Amniotic stem cell (primary cell): Measurements from ENCODE around the gene SPAG17.
"Not testable (repeated sequence)": the region's sequence is repeated elsewhere in the genome, so short reads cannot be mapped to it uniquely, and the experiment has no call there.

Experiments used
- DNase-seq: peaks from one replicate; lab custom pipeline; 2025; lab: John Stamatoyannopoulos, UW

SPAG17 gene

GRCh38 chr1:117976381-117976780 lies 208.6 kb downstream of the SPAG17 start:
- DNase-seq = no peak

DNA sequence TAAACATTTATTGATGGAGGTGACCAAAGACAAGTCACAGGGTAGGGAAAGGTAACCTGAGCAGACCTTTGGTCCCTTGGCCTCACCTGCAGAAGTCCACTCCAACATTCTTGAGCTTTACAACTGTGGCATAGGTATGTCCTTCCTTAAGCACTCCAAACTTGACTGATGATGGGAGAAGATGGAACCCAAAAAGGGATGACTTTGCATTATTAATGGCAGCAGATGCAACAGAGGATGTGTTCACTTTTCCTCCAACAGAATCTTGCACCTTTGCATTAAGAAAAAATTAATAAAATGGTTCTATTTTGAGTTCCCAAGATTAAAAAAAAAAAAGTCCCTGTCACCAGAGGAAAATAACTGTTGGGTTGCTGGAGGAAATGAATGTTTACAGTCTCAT lies 213.3 kb downstream of the SPAG17 start:
- DNase-seq = no peak

GRCh38 chr1:117970252-117970651 lies 214.8 kb downstream of the SPAG17 start:
- no peak for DNase-seq

DNA sequence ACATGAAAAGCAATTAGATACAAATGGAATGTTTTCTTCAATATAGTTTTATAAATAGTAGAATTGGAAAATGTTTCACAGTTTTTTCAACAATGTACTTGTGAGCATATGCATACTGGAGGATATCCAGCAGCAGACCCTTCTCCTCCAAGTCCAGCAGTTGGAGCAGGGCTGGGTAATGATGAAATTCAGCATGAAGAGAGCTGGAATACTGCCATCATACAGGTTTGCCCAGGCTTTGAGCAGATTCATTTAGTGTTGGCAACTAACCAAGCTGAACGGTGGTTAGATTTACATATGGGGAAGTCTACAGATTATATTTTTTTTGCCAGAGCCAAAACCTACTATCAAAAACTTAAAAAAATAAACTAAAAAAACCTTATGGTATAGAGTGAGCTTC lies 217.1 kb downstream of the SPAG17 start:
- no peak for DNase-seq

- DNase-seq = no peak
These were observed 217.6 kb downstream of the SPAG17 start for GRCh38 chr1:117967477-117967876.

- DNase-seq = no peak
These were observed 220.6 kb downstream of the SPAG17 start for GRCh38 chr1:117964290-117965038.

GRCh38 chr1:117959364-117959763 lies 225.7 kb downstream of the SPAG17 start:
- no peak for DNase-seq

DNA sequence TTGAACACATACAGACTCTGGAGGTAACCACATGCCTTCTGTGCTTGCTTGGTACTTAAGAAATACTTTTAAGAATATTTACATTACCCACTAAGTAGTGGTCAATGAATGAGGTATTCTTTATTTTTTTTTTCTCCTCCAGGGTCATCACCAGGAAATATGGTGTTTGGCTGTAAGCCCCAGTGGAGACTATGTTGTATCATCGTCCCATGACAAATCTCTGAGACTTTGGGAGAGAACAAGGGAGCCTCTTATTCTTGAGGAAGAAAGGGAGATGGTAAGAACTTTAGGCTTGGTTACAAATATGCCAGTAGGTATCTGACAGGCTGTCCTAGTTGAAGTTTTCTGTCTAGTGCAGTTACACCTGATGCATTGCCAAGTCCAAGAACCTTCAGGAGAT lies 232.6 kb downstream of the SPAG17 start:
- DNase-seq = no peak

DNA sequence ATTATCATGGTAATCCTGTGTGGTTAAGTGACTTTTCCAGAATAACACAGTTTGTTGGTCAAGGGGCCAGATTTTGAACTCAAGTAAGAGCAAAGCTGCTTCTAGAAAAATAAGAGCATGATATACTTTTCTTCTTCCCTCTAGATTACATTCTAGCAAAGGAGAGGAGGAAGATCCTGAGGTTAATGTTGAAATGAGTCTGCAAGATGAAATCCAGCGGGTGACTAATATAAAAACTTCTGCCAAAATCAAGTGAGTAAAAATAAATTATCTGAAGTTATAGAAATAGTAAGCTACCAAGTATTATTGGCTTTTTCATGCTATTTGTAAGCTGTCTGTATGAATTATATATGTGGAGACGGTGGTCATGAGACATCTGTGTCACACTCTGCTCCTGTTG lies 242.7 kb downstream of the SPAG17 start:
- no peak for DNase-seq

DNA sequence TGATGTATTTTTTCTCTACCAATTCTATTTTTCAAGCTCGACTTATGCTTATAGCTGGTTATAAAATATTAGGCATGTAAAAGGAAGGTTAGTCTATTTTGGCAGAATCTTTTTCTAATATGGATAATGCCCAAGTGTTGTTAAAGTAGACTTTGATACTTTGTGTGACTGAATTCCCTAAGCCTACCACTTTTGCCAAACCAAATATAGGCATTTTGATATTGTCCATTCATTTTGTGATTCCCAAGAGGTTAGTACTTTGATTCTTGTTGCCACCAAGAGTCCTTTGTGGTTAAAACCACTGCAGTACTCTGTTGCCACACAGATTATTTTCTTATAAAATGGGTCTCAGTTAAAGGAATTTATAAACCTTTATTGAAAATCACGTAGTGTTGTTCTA lies 251.3 kb downstream of the SPAG17 start:
- no peak for DNase-seq

DNA sequence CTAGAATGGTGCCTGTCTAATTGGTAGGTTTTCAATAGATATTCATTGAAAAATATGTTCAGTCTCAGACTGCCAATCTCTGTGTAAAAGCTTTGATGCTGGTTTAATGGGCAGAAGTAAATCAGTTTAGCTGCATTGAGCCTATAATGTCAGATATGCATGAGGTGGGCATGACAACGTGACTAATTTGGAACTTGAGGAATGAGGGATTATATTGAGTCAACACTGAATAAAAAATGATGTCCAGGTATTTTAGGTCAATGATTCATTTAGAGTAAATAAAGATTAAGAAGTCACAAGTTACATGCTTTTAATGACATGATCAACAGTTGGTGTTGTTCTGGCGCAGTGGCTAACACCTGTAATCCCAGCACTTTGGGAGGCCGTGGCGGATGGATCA lies 252.5 kb downstream of the SPAG17 start:
- no peak for DNase-seq

- no peak for DNase-seq
These were observed 254.5 kb downstream of the SPAG17 start for GRCh38 chr1:117930484-117930883.

DNA sequence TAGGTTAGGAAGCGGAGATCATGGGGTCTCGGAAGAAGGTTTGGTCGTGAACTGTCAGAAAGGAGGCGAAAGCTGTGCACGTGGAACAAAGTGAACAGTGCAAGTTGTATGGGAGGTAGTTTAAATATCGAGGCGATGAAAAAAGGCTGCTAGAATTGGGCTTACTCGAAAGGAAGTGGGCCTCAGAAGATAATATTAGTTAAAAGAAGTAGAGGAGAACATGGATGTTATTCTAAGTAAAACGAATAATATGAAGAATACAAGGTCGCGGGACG lies 254.9 kb downstream of the SPAG17 start:
- no peak for DNase-seq

DNA sequence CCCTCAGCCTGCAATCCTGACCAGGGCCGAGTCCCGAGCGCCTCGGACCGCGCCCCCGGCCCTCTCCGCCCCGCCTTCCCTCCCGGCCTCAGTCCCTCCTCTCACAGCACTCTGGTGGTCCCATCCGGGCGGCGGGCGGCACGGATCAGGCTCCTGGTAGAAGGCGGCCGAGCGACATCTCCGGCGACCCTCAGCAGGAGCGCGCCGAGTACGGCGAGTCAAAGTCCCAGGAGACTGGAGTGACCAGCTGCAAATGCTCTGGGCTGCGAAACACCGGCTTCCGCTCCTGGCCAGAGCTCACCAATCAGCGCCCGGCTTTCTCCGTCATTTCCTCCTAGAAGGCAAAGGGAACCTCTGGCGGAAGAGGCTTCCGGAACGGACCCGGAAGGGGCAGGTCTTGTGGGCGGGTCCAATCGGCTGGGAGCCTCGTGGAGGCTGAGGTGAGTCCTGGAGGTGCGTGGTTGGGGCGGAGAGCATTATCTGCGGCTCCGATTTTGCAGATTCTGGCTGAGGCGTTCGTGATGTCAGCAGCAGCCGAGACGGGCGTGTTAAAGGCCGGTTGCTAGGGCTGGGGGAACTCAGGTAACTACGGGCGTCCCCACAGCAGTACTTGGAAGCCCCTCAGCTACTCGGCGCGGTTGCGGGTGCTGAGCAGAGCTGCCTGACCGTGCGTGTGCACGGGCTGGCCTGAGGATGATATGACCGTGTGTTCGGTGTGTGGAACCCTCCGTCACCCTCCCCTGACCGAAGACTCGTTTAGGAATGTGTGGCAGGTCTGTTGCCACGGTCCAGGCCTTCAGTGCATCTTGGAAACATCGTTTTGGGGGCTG lies 255.5 kb downstream of the SPAG17 start, which contains the start of the genes GDAP2 and WDR3:
Gene GDAP2 (minus strand): TSS at position 279 of the 830 bp plus-strand sequence. CDS start 9,264 bp downstream, outside the sequence.
Gene WDR3 (plus strand): TSS at position 397 of the 830 bp plus-strand sequence. CDS start 3,581 bp downstream, outside the sequence.
- DNase-seq = peak; percentile 96

GRCh38 chr1:117928881-117929342 lies 256.1 kb downstream of the SPAG17 start:
- peak; percentile 38 for DNase-seq

- no peak for DNase-seq
These were observed 259.0 kb downstream of the SPAG17 start for GRCh38 chr1:117925981-117926380.

DNA sequence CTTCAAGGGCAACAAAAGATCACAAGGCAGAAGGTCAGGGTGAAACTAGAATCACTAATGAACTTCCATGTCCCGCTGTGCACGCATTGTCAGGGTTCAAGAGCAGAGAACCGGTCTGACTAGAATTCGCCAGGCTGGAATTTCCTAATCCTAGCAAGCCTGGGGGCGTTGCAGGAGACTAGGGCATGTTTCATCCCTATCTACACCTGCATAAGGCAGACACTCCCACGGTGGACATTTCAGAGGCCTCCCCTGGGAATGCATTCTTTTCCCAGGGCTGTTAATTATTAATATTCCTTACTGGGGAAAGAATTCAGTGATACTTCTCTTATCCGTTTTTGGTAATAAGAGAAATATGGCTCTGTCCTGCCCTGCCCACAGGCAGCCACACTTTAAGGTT lies 262.3 kb downstream of the SPAG17 start:
- DNase-seq = not testable (repeated sequence)

GRCh38 chr1:117921991-117922390 lies 263.0 kb downstream of the SPAG17 start:
- DNase-seq = no peak

DNA sequence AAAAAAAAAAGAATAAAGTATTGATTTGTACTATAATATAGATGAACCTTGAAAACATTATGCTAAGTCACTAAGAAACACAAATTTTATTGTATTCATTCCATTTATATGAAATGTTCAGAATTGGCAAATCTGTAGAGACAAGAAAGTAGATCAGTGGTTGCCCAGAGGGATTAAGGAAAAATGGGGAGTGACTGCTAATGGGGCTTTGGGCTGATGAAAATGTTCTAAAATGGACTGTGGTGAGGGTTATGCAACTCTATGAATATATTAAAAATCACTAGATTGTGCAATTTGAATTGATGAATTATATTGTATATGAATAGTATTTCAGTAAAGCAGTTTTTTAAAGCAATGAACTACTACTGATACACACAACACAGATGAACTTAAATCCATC lies 265.7 kb downstream of the SPAG17 start:
- no peak for DNase-seq

- no peak for DNase-seq
These were observed 274.0 kb downstream of the SPAG17 start for GRCh38 chr1:117911051-117911450.

GRCh38 chr1:117905019-117905418 lies 280.0 kb downstream of the SPAG17 start:
- no peak for DNase-seq

DNA sequence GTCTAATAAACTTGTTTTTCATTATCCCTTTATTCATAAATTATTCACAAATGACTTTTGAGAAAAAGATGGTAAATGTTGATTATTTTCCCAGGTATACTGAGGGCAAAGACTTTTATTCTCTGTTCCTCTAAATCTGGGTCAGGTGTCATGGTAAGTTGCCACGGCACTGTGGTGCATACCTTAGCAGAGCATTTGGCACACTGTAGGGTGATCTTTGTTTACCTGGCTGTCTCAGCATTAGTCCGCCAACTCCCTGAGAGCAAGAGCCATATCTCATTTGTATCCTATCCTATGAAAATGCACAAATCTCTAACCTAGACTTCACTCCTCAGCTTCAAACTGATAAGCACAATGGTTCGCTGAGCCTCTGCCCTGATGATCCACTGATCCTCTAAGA lies 280.5 kb downstream of the SPAG17 start:
- no peak for DNase-seq
